GM12878 (cell line): Measurements from ENCODE around the gene TCL1B.

Experiments
- BHLHE40 ChIP-seq, 2 experiments: fragments of 450-650 bp in 1 of 2; IDR thresholded peaks; 2 replicates each; pipeline ENCODE4 v1.6.1; 2011 to 2017; ENCODE audit warnings: low read depth in 2 of 2, borderline replicate concordance in 1 of 2, improper control_type of control experiment in 1 of 2, low read length in 1 of 2, mild to moderate bottlenecking in 1 of 2
- CHD2 ChIP-seq: IDR thresholded peaks from 2 replicates; pipeline ENCODE4 v1.6.1; 2011; ENCODE audit warnings: low read depth, low read length, improper control_type of control experiment, borderline replicate concordance
- CTCF ChIP-seq, 3 experiments: IDR thresholded peaks in 2 of 3; conservative IDR thresholded peaks in 1 of 3; 2 replicates each; pipeline ENCODE4 v1.5.1; 2011; ENCODE audit warnings: low read depth in 3 of 3, low read length in 3 of 3, mild to moderate bottlenecking in 3 of 3, control low read depth in 2 of 3, moderate library complexity in 2 of 3, inconsistent platforms in 1 of 3, mixed read lengths in 1 of 3; ENCODE audit not compliant: control insufficient read depth in 2 of 3, insufficient read depth in 1 of 3; ENCODE audit errors: extremely low read depth in 1 of 3
- E4F1 ChIP-seq: fragments of 450-650 bp; IDR thresholded peaks from 2 replicates; pipeline ENCODE4 v1.6.1; 2018; ENCODE audit warnings: borderline replicate concordance, mild to moderate bottlenecking; ENCODE audit not compliant: partially characterized antibody
- MEF2B ChIP-seq: fragments of 450-650 bp; IDR thresholded peaks from 2 replicates; pipeline ENCODE4 v1.6.1; 2018; ENCODE audit warnings: mild to moderate bottlenecking, moderate library complexity; ENCODE audit not compliant: partially characterized antibody, poor library complexity, severe bottlenecking
- NFIC ChIP-seq: IDR thresholded peaks from 2 replicates; pipeline ENCODE4 v1.6.1; 2012; ENCODE audit warnings: low read depth, mild to moderate bottlenecking, inconsistent platforms, low read length, moderate library complexity
- POLR2AphosphoS5 ChIP-seq: IDR thresholded peaks from 2 replicates; pipeline ENCODE4 v1.6.1; 2011; ENCODE audit warnings: mild to moderate bottlenecking, low read length, inconsistent platforms
- RAD21 ChIP-seq: IDR thresholded peaks from 2 replicates; pipeline ENCODE4 v1.6.1; 2011; ENCODE audit warnings: mild to moderate bottlenecking, low read depth, low read length, moderate library complexity; ENCODE audit not compliant: insufficient read depth
- SP1 ChIP-seq: IDR thresholded peaks from one replicate; pipeline ENCODE4 v1.6.1; 2011; ENCODE audit warnings: low read depth, low read length
- ZNF384 ChIP-seq: IDR thresholded peaks from 2 replicates; pipeline ENCODE4 v1.6.1; 2012; ENCODE audit warnings: low read depth, mild to moderate bottlenecking, low read length, improper control_type of control experiment, borderline replicate concordance
- TF ChIP-seq, protein P1 (sequence below): IDR thresholded peaks from 2 replicates; pipeline ENCODE4 v1.6.1; 2011; ENCODE audit warnings: borderline replicate concordance, low read depth, mild to moderate bottlenecking, moderate library complexity, low read length; ENCODE audit not compliant: insufficient read depth, poor library complexity, severe bottlenecking

DNA sequence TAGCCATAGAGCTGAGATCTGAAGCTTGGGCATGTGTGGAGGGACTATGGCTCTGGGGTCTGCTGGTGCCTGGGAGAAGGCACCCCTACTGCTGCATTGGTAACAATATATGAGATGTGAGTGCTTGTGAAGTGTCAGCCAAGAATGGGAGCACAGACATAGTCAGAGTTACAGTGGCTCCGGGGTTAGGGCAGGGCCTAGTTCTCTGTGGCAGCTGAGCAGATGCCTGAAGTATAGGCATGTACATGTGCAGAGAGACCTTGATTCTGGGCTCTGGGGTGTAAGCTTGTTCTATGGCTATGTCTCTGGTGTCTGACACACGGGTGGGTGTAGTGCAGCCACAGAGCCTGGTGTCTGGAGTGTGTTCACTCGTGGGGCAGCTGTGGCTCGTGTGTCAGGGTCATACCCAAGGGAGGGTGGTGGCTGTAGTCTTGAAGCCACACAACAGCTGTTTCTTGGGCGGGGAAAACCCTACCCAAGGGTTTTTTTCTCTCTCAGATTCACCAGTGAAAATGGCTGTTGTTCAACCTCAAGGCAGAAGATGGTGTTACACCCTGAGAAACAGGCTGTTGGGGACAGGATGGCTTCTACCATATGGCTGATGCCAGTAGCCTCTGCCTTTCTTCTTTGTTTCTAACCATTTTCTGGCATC, 39.6 kb downstream of the TCL1B start:
- TF ChIP-seq MEF2B (peak; percentile 86), E4F1 (no peak), POLR2AphosphoS5 (no peak), RAD21 (peak; percentile 45; the same call in 1 of the 2 replicates), SP1 (no peak), CTCF (IDR thresholded peaks at IDR 0.05 in 2 of 3, conservative IDR thresholded peaks at IDR 0.05 in 1 of 3; ENCODE audit: control insufficient read depth in 2 of 3, extremely low read depth in 1 of 3, insufficient read depth in 1 of 3, low read depth in 3 of 3, low read length in 3 of 3) (peak in 1 of 3 experiments; percentile 54; a peak in 2 of 6 replicates), NFIC (0 out of 2 replicates have a peak, but pooled peaks have one; percentile 42), BHLHE40 (IDR thresholded peaks at IDR 0.05; ENCODE audit: borderline replicate concordance in 1 of 2, low read depth in 2 of 2, low read length in 1 of 2) (peak; percentile 81 to 83), CHD2 (0 out of 2 replicates have a peak, but pooled peaks have one; percentile 35), ZNF384 (peak; percentile 73; the same call in 1 of the 2 replicates)
- TF ChIP-seq, protein P1, sequence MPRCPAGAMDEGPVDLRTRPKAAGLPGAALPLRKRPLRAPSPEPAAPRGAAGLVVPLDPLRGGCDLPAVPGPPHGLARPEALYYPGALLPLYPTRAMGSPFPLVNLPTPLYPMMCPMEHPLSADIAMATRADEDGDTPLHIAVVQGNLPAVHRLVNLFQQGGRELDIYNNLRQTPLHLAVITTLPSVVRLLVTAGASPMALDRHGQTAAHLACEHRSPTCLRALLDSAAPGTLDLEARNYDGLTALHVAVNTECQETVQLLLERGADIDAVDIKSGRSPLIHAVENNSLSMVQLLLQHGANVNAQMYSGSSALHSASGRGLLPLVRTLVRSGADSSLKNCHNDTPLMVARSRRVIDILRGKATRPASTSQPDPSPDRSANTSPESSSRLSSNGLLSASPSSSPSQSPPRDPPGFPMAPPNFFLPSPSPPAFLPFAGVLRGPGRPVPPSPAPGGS, result peak; percentile 63
